Spleen (tissue), 11 donors: ENCODE results near the gene CPNE7. TPM values are rescaled to one million over a fixed set of nuclear protein-coding genes. Genes with fewer than 3 reads are reported as not detected.

ENCODE experiments used
- DNase-seq: peaks from one replicate; pipeline ENCODE4 v3.0.0-alpha.2; 2020
- H3K27ac ChIP-seq, 8 donors: fragments of 200-600 bp; sonication (generic) in 7 of 8; 1 replicate in 4 of 8; 2 replicates in 4 of 8; pipeline versions ENCODE4 v1.5.0 to v1.8.0; 2016 to 2021; ENCODE audit warnings: inconsistent platforms in 4 of 8, mild to moderate bottlenecking in 4 of 8, moderate library complexity in 1 of 8
- H3K27me3 ChIP-seq, 7 donors: fragments of 200-600 bp; sonication (generic) in 6 of 7; replicated peaks in 1 of 7; 1 replicate in 4 of 7; 2 replicates in 3 of 7; pipeline versions ENCODE4 v1.5.0 to v1.8.0; 2016 to 2021; ENCODE audit warnings: inconsistent platforms in 3 of 7, mild to moderate bottlenecking in 1 of 7
- H3K36me3 ChIP-seq, 6 donors: fragments of 200-600 bp; sonication (generic) in 5 of 6; 1 replicate in 4 of 6; 2 replicates in 2 of 6; pipeline versions ENCODE4 v1.5.0 to v1.8.0; 2016 to 2021; ENCODE audit warnings: inconsistent platforms in 2 of 6
- H3K4me1 ChIP-seq, 6 donors: fragments of 200-600 bp; sonication (generic) in 5 of 6; 1 replicate in 3 of 6; 2 replicates in 3 of 6; pipeline versions ENCODE4 v1.5.0 to v1.8.0; 2016 to 2021; ENCODE audit warnings: inconsistent platforms in 3 of 6
- H3K4me3 ChIP-seq, 8 donors: fragments of 200-600 bp; sonication (generic) in 7 of 8; 1 replicate in 4 of 8; 2 replicates in 4 of 8; pipeline versions ENCODE4 v1.5.0 to v1.8.0; 2016 to 2021; ENCODE audit warnings: inconsistent platforms in 4 of 8, mild to moderate bottlenecking in 4 of 8, moderate library complexity in 2 of 8
- H3K9me3 ChIP-seq, 8 donors: fragments of 200-600 bp; sonication (generic) in 7 of 8; 1 replicate in 4 of 8; 2 replicates in 4 of 8; pipeline versions ENCODE4 v1.5.0 to v1.8.0; 2016 to 2021; ENCODE audit warnings: inconsistent platforms in 4 of 8
- POLR2A ChIP-seq, 3 donors: fragments of 450-650 bp; IDR thresholded peaks; one replicate each; pipeline ENCODE4 v1.5.1; 2017; ENCODE audit warnings: antibody characterized with exemption in 3 of 3, mild to moderate bottlenecking in 1 of 3
- POLR2AphosphoS5 ChIP-seq, 3 donors: sonication (generic); formaldehyde crosslinking; IDR thresholded peaks; one replicate each; pipeline ENCODE4 v1.5.1; 2017; ENCODE audit warnings: antibody characterized with exemption in 3 of 3
- WGBS, 5 donors: extraction: QIAGEN DNeasy Blood & Tissue Kit in 3 of 5; methylation state at CpG; one replicate each; pipeline versions ENCODE4 v1.1.5 to v1.1.7; 2013 to 2018; 5-methylcytosine and 5-hydroxymethylcytosine counted together
- intact Hi-C: fragments of 100-400 bp; cut with DNase I; formaldehyde crosslinking; loops from one replicate; pipeline ENCODE4 v1.15.0; 2023; ENCODE audit warnings: low total_unique reads
- polyA plus RNA-seq, 3 donors: library from polyadenylated mRNA; stranded (reverse); fragments of 200-250 nt; gene quantifications; one replicate each; pipeline ENCODE4 v1.2.1, GENCODE V29; 2013
- total RNA-seq, 7 donors: library from RNA; depleted of rRNA in 3 of 7; stranded (reverse); fragments of >200 nt in 3 of 7; fragmentation: NEBNext Ultra II Directional in 4 of 7; extraction: Animal tissue kit (Norgen Biotek cat#: 25700) in 4 of 7; gene quantifications; one replicate each; pipeline versions ENCODE4 v1.1.0 to v1.2.1, GENCODE V29; 2016 to 2021
- TF ChIP-seq, protein P1 (sequence below), 11 experiments: fragments of 200-600 bp in 7 of 11; fragments of 450-650 bp in 4 of 11; sonication (generic) in 4 of 11; IDR thresholded peaks in 8 of 11; conservative IDR thresholded peaks in 3 of 11; 1 replicate in 7 of 11; 2 replicates in 4 of 11; pipeline versions ENCODE4 v1.4.0 to v1.8.0; 2016 to 2021; ENCODE audit warnings: antibody characterized with exemption in 11 of 11, inconsistent platforms in 4 of 11, mild to moderate bottlenecking in 1 of 11
- donor health status: healthy with polysubstance abuse.
- donor health status: DM: no; HTN: no; CAD: no; lungs with moderate emphysema.
- donor health status: DM: no; HTN: no; CAD: no.
- donor health status: Bipolar disorder and iron deficiency.
- donor health status: healthy.
- donor health status: DM: no; HTN: no; CAD: no.
- donor health status: DM: yes; HTN: yes; CAD: no.

Gene CPNE7
- total and polyA plus RNA-seq, 10 donors: 0.37 to 4.3 (median 1.5) TPM; not detected in 1

- WGBS, 5 donors: 84 to 93% (median 88%) methylated on average over 19 of the region's 19 CpGs
- Histone ChIP-seq H3K27ac (peak overlapping the region in 1 of 8 donors; percentile 28), H3K27me3 (no peaks in the 10 kb centered on the region), H3K36me3 (peaks cover 0 to 63% (median 47%) of the 10 kb centered on the region in 6 donors), H3K4me3 (no peak overlapping the region), H3K4me1 (peaks cover 12 to 56% (median 39%) of the 10 kb centered on the region in 6 donors), H3K9me3 (no peaks in the 10 kb centered on the region)
- TF ChIP-seq POLR2AphosphoS5 (IDR thresholded peaks at IDR 0.05) (no peak), POLR2A (IDR thresholded peaks at IDR 0.05) (no peak)
- TF ChIP-seq, protein P1, sequence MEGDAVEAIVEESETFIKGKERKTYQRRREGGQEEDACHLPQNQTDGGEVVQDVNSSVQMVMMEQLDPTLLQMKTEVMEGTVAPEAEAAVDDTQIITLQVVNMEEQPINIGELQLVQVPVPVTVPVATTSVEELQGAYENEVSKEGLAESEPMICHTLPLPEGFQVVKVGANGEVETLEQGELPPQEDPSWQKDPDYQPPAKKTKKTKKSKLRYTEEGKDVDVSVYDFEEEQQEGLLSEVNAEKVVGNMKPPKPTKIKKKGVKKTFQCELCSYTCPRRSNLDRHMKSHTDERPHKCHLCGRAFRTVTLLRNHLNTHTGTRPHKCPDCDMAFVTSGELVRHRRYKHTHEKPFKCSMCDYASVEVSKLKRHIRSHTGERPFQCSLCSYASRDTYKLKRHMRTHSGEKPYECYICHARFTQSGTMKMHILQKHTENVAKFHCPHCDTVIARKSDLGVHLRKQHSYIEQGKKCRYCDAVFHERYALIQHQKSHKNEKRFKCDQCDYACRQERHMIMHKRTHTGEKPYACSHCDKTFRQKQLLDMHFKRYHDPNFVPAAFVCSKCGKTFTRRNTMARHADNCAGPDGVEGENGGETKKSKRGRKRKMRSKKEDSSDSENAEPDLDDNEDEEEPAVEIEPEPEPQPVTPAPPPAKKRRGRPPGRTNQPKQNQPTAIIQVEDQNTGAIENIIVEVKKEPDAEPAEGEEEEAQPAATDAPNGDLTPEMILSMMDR (IDR thresholded peaks at IDR 0.05 in 8 of 11, conservative IDR thresholded peaks at IDR 0.05 in 3 of 11): peak in 5 of 11 experiments; percentile 5 to 41 (median 32)
- DNase-seq: no peak
- intact Hi-C loops: loop anchor here (5.0 kb wide), 1 partner anchor 226 kb away; no protein-coding TSS in a partner anchor
Observed at GRCh38 chr16:89557690-89558490, 17.7 kb upstream of the CPNE7 start.

DNA sequence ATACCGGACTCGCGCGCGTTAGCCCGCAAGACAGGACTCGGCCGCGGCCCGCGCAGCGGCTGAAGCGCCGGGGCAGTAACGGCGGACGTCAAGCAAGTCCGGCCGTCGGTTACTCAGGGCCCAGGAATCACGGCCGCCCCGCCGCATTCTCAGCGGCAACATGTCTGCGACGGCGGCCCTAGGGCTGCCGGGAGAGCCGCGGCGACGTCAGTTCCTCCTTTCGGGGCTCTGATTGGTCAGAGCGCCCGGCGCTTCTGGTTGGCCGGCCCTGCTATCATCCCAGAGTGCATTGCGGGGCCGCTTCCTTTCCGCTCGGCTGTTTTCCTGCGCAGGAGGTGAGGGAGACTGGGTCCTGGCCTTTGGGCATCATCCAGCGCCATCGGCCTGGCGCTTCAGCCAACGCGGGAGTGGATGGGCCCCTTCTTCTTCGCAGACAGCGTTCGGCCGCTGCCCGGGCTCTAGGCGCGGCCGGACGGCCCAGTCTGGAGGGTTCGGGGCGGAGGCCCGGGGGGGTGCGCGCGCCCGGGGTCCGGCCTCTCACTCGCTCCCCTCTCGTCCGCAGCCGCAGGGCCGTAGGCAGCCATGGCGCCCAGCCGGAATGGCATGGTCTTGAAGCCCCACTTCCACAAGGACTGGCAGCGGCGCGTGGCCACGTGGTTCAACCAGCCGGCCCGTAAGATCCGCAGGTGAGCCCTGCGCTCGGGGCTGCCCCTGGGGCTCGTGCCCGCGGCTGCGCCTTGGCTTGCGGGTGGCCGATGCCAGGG, 15.0 kb upstream of the CPNE7 start, which contains the start of gene RPL13:
Gene RPL13, plus strand, starts transcription at position 305 of the 764 bp plus-strand sequence. Its CDS starts 278 bp downstream, at position 583.
- peaks cover 0 to 57% (median 41%) of the 10 kb centered on the region in 6 donors for H3K36me3 ChIP-seq
- peak within 1 kb of the TSS; percentile 91 to 99 (median 97) for H3K27ac ChIP-seq
- DNase-seq: peak; percentile 98
- intact Hi-C loops: no loop called here
- peaks cover 21 to 82% (median 66%) of the 10 kb centered on the region in 6 donors for H3K4me1 ChIP-seq
- no peaks in the 10 kb centered on the region for H3K9me3 ChIP-seq
- H3K4me3 ChIP-seq: peak within 1 kb of the TSS; percentile 72 to 97 (median 80)
- peak; percentile 98 to 99 (median 99) for TF ChIP-seq POLR2AphosphoS5 (IDR thresholded peaks at IDR 0.05)
- peak; percentile 50 to 94 (median 71) for TF ChIP-seq POLR2A (IDR thresholded peaks at IDR 0.05)
- TF ChIP-seq, protein P1 (IDR thresholded peaks at IDR 0.05 in 8 of 11, conservative IDR thresholded peaks at IDR 0.05 in 3 of 11): peak in 1 of 11 experiments; percentile 14
- 0 to 1% (median 0%) methylated on average over 19 to 87 of the region's 87 CpGs for WGBS, 5 donors
- no peaks in the 10 kb centered on the region for H3K27me3 ChIP-seq

DNA sequence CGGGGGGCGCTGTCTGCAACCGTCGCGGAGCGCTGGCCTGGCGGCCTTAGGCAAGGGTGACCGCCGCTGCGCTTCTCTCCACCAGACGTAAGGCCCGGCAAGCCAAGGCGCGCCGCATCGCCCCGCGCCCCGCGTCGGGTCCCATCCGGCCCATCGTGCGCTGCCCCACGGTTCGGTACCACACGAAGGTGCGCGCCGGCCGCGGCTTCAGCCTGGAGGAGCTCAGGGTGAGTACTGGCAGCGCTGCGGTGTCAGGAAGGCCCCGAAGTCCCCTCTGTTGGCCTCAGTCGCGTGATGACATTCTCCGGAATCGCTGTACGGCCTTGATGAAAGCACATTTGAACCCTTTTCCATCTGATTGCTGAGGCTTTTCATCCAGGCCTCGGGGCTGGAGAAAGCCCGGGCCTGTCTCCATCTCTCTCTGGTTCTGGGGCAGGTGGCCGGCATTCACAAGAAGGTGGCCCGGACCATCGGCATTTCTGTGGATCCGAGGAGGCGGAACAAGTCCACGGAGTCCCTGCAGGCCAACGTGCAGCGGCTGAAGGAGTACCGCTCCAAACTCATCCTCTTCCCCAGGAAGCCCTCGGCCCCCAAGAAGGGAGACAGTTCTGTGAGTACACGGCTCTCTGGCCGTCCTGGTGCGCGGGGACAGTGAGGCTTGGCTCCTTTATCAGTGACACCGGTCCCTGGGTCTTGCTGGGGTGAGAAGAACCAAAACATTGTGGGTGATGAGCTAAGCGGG, 14.2 kb upstream of the CPNE7 start:
- peak; percentile 91 for DNase-seq
- TF ChIP-seq POLR2A (IDR thresholded peaks at IDR 0.05): no peak
- TF ChIP-seq POLR2AphosphoS5 (IDR thresholded peaks at IDR 0.05): no peak
- TF ChIP-seq, protein P1 (IDR thresholded peaks at IDR 0.05 in 8 of 11, conservative IDR thresholded peaks at IDR 0.05 in 3 of 11): no peak
- H3K4me3 ChIP-seq: peak overlapping the region; percentile 72 to 97 (median 80)
- WGBS, 5 donors: 4 to 10% (median 5%) methylated on average over 17 to 58 of the region's 58 CpGs
- peaks cover 27 to 89% (median 74%) of the 10 kb centered on the region in 6 donors for H3K4me1 ChIP-seq
- intact Hi-C loops: no loop called here
- H3K36me3 ChIP-seq: peaks cover 0 to 50% (median 36%) of the 10 kb centered on the region in 6 donors
- H3K27me3 ChIP-seq: no peaks in the 10 kb centered on the region
- peak overlapping the region; percentile 91 to 99 (median 97) for H3K27ac ChIP-seq
- H3K9me3 ChIP-seq: no peaks in the 10 kb centered on the region
